HepG2 (cell line): ENCODE measurements around the gene LYRM7. TPM values are rescaled to one million over a fixed set of nuclear protein-coding genes. Genes with fewer than 3 reads are reported as not detected.

Experiments used
- ARID2 ChIP-seq: sonication (generic); formaldehyde crosslinking; IDR thresholded peaks from 2 replicates; pipeline ENCODE4 v1.8.1; 2022; ENCODE audit warnings: mild to moderate bottlenecking, missing genetic modification reagents, borderline replicate concordance
- CEBPB ChIP-seq: IDR thresholded peaks from 2 replicates; pipeline ENCODE4 v1.6.1; 2011; ENCODE audit warnings: low read depth, low read length, improper control_type of control experiment, borderline replicate concordance
- GTF3A ChIP-seq: sonication (generic); formaldehyde crosslinking; conservative IDR thresholded peaks from 2 replicates; pipeline ENCODE4 v1.4.0; 2020; ENCODE audit warnings: mild to moderate bottlenecking, missing genetic modification reagents
- HMGXB3 ChIP-seq: sonication (generic); formaldehyde crosslinking; IDR thresholded peaks from 2 replicates; pipeline ENCODE4 v1.4.0; 2020; ENCODE audit warnings: missing genetic modification reagents, borderline replicate concordance
- KLF15 ChIP-seq: sonication (generic); formaldehyde crosslinking; IDR thresholded peaks from 2 replicates; pipeline ENCODE4 v1.8.1; 2023; ENCODE audit warnings: borderline replicate concordance, mild to moderate bottlenecking, inconsistent platforms, missing genetic modification reagents, mixed read lengths
- MAFK ChIP-seq, 2 experiments: IDR thresholded peaks in 1 of 2; conservative IDR thresholded peaks in 1 of 2; 2 replicates each; pipeline ENCODE4 v1.6.1; 2011; ENCODE audit warnings: improper control_type of control experiment in 2 of 2, low read length in 2 of 2
- NFIC ChIP-seq: IDR thresholded peaks from 2 replicates; pipeline ENCODE4 v1.6.1; 2012; ENCODE audit warnings: mild to moderate bottlenecking, low read length, inconsistent platforms
- RAD21 ChIP-seq: fragments of 450-650 bp; formaldehyde crosslinking; IDR thresholded peaks from 2 replicates; pipeline ENCODE4 v1.5.0; 2020; ENCODE audit warnings: mild to moderate bottlenecking
- TEAD2 ChIP-seq: sonication (generic); formaldehyde crosslinking; IDR thresholded peaks from 2 replicates; pipeline ENCODE4 v1.9.0; 2021; ENCODE audit warnings: missing genetic modification reagents
- ZNF160 ChIP-seq: sonication (generic); formaldehyde crosslinking; IDR thresholded peaks from 2 replicates; pipeline ENCODE4 v1.8.0; 2022; ENCODE audit warnings: mild to moderate bottlenecking, inconsistent platforms, missing genetic modification reagents
- ZNF263 ChIP-seq: sonication (generic); formaldehyde crosslinking; IDR thresholded peaks from 2 replicates; pipeline ENCODE4 v1.4.0; 2020; ENCODE audit warnings: missing genetic modification reagents
- ZNF383 ChIP-seq: sonication (generic); formaldehyde crosslinking; IDR thresholded peaks from 2 replicates; pipeline ENCODE4 v1.4.0; 2020; ENCODE audit warnings: missing genetic modification reagents, mild to moderate bottlenecking, borderline replicate concordance
- ZNF510 ChIP-seq: sonication (generic); formaldehyde crosslinking; IDR thresholded peaks from 2 replicates; pipeline ENCODE4 v1.4.0; 2020; ENCODE audit warnings: low read depth, mild to moderate bottlenecking, missing genetic modification reagents
- ZNF513 ChIP-seq: sonication (generic); formaldehyde crosslinking; conservative IDR thresholded peaks from 2 replicates; pipeline ENCODE4 v1.5.0; 2020; ENCODE audit warnings: missing genetic modification reagents
- ZNF691 ChIP-seq: sonication (generic); formaldehyde crosslinking; IDR thresholded peaks from 2 replicates; pipeline ENCODE4 v1.4.0; 2020; ENCODE audit warnings: missing genetic modification reagents, low read depth, mild to moderate bottlenecking, borderline replicate concordance
- ZNF772 ChIP-seq: sonication (generic); formaldehyde crosslinking; IDR thresholded peaks from 2 replicates; pipeline ENCODE4 v1.5.0; 2020; ENCODE audit warnings: mild to moderate bottlenecking, missing genetic modification reagents
- ZNF879 ChIP-seq: sonication (generic); formaldehyde crosslinking; IDR thresholded peaks from 2 replicates; pipeline ENCODE4 v1.8.1; 2023; ENCODE audit warnings: missing genetic modification reagents
- polyA plus RNA-seq, 8 experiments: library from polyadenylated mRNA; depleted of rRNA in 3 of 8; stranded (reverse) in 7 of 8; unstranded in 1 of 8; fragments of >200 nt; fragmentation: Illumina TruSeq in 4 of 8; extraction: Trizol in 4 of 8; gene quantifications; 2 replicates each; pipeline versions ENCODE4 v1.2.1 to v1.2.3, GENCODE V29; 2011 to 2016; ENCODE audit warnings: low read depth in 4 of 8, missing spikeins in 1 of 8, mixed read lengths in 1 of 8; ENCODE audit not compliant: insufficient read depth in 1 of 8
- total RNA-seq, 5 experiments: library from RNA; depleted of rRNA; stranded (reverse); fragments of >200 nt; fragmentation: Illumina TruSeq; extraction: Trizol; gene quantifications; 2 replicates each; pipeline ENCODE4 v1.2.3, GENCODE V29; 2016; ENCODE audit warnings: low read depth in 1 of 5
- TF ChIP-seq, protein P1 (sequence below): IDR thresholded peaks from 2 replicates; pipeline ENCODE4 v1.6.1; 2018; ENCODE audit warnings: missing genetic modification reagents, mild to moderate bottlenecking, missing compliant biosample characterization
- TF ChIP-seq, protein P2 (sequence below): sonication (generic); formaldehyde crosslinking; IDR thresholded peaks from 2 replicates; pipeline ENCODE4 v1.5.1; 2020; ENCODE audit warnings: mild to moderate bottlenecking, moderate library complexity, missing genetic modification reagents

LYRM7 gene
- total and polyA plus RNA-seq, 2 of the 13 experiments (the other 11 are each of a cell fraction or from before 2014, with no cell fraction given), result 3.0 to 5.5 TPM

- peak; percentile 68; the same call in 1 of the 2 replicates for TF ChIP-seq ZNF510 (CRISPR knock-in tag)
- no peak for TF ChIP-seq GTF3A
- no peak for TF ChIP-seq ZNF691 (CRISPR knock-in tag)
- TF ChIP-seq HMGXB3, result no peak
- TF ChIP-seq KLF15, result no peak
- TF ChIP-seq CEBPB, result 0 out of 2 replicates have a peak, but pooled peaks have one; percentile 37
- TF ChIP-seq ZNF383, result no peak
- TF ChIP-seq, protein P1, sequence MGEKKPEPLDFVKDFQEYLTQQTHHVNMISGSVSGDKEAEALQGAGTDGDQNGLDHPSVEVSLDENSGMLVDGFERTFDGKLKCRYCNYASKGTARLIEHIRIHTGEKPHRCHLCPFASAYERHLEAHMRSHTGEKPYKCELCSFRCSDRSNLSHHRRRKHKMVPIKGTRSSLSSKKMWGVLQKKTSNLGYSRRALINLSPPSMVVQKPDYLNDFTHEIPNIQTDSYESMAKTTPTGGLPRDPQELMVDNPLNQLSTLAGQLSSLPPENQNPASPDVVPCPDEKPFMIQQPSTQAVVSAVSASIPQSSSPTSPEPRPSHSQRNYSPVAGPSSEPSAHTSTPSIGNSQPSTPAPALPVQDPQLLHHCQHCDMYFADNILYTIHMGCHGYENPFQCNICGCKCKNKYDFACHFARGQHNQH, result no peak
- TF ChIP-seq MAFK (conservative IDR thresholded peaks at IDR 0.05 in 1 of 2, IDR thresholded peaks at IDR 0.05 in 1 of 2; ENCODE audit: low read length in 2 of 2), result peak in 1 of 2 experiments; percentile 27; a peak in 1 of 4 replicates
- no peak for TF ChIP-seq TEAD2 (CRISPR knock-in tag)
- 0 out of 2 replicates have a peak, but pooled peaks have one; percentile 46 for TF ChIP-seq ARID2 (CRISPR knock-in tag)
- TF ChIP-seq ZNF263, result no peak
- TF ChIP-seq NFIC, result peak; percentile 25; the same call in 1 of the 2 replicates
- no peak for TF ChIP-seq ZNF513 (CRISPR knock-in tag)
- TF ChIP-seq RAD21, result no peak
- TF ChIP-seq ZNF879 (CRISPR knock-in tag), result no peak
- TF ChIP-seq, protein P2, sequence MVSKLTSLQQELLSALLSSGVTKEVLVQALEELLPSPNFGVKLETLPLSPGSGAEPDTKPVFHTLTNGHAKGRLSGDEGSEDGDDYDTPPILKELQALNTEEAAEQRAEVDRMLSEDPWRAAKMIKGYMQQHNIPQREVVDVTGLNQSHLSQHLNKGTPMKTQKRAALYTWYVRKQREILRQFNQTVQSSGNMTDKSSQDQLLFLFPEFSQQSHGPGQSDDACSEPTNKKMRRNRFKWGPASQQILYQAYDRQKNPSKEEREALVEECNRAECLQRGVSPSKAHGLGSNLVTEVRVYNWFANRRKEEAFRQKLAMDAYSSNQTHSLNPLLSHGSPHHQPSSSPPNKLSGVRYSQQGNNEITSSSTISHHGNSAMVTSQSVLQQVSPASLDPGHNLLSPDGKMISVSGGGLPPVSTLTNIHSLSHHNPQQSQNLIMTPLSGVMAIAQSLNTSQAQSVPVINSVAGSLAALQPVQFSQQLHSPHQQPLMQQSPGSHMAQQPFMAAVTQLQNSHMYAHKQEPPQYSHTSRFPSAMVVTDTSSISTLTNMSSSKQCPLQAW (CRISPR knock-in tag), result no peak
- TF ChIP-seq ZNF772 (CRISPR knock-in tag), result no peak
- no peak for TF ChIP-seq ZNF160 (CRISPR knock-in tag)
Observed at GRCh38 chr5:131169810-131170539, 769 bp upstream of the LYRM7 start (continued).
